ENCODE results near the gene TSSK2.

The TSSK2 gene

DNA sequence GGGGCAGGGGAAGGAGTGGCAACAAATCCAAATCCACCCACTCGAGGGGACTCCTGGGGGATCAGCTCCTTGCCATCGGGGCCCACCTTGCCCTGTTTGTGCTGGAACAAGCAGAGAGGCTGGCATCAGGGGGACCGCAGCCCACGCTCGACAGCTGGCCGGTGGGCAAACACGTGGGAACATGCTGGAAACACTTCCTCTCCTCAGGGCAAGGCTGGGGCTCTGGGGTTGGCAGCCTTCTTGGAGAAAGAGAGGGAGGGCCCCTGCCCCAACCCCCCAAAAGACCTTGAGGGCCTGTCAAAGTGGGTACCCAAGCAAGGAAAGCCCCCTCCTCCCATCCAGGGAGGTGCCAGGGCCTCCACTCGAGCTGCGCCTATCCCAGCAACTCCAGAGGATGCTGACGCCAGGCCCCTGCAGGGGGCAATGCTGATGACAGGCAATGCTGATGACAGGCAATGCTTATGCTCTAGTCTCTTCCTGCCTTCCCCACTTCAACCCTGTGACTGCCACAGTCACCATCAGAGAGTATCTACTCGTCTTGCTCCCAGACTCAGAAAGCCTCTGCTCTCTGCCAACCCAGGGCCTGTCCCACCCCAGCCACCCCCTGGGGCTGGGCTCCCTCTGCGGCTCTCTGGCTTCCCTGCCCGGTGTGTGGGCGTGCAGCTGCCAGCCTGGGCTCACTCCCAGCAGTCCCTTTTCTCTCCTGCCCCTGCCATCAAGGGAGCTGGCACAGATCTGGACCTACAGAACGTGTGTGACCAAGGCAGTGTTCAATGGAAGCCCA, 7.3 kb downstream of the TSSK2 start:
- H3K9ac ChIP-seq (ENCODE audit: low read depth in 1 of 2, low read length in 2 of 2), result no peak overlapping the region
- H3K27ac ChIP-seq (ENCODE audit: low read depth in 2 of 2, low read length in 2 of 2), result no peak overlapping the region
- no peak overlapping the region for H3K4me3 ChIP-seq (ENCODE audit: low read length in 2 of 2)
- no peaks in the 10 kb centered on the region for H3K27me3 ChIP-seq (ENCODE audit: control insufficient read depth in 2 of 2, insufficient read depth in 2 of 2, low read length in 2 of 2)
- H3K9me3 ChIP-seq (ENCODE audit: control insufficient read depth in 2 of 2, low read length in 2 of 2), result no peaks in the 10 kb centered on the region
- H3K36me3 ChIP-seq (ENCODE audit: control insufficient read depth in 2 of 2, insufficient read depth in 2 of 2, low read length in 2 of 2), result peaks cover 52 to 67% of the 10 kb centered on the region in 2 donors
- peaks cover 2 to 3% of the 10 kb centered on the region in 2 donors for H3K4me1 ChIP-seq (ENCODE audit: control insufficient read depth in 2 of 2, insufficient read depth in 2 of 2, low read length in 2 of 2)

DNA sequence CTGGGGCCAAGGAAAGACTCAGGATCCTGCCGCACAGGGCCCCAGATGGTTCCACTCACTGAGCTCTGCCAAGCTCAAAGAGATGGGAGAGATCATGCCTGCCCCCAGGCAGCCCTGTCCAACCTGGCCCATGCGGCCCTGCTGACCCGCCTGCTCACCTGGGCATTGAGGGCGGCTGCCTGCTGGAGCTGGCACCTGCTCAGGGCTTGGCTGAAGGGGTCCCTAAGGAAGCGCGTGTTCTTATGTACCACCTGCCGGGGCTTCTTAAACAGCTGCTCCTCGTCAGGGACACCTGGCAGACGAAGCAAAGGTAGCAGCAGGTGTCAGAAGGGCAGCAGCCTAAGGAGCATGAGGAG, 7.9 kb downstream of the TSSK2 start:
- peaks cover 49 to 62% of the 10 kb centered on the region in 2 donors for H3K36me3 ChIP-seq (ENCODE audit: control insufficient read depth in 2 of 2, insufficient read depth in 2 of 2, low read length in 2 of 2)
- no peaks in the 10 kb centered on the region for H3K9me3 ChIP-seq (ENCODE audit: control insufficient read depth in 2 of 2, low read length in 2 of 2)
- no peak overlapping the region for H3K9ac ChIP-seq (ENCODE audit: low read depth in 1 of 2, low read length in 2 of 2)
- H3K4me1 ChIP-seq (ENCODE audit: control insufficient read depth in 2 of 2, insufficient read depth in 2 of 2, low read length in 2 of 2), result peaks cover 7 to 8% of the 10 kb centered on the region in 2 donors
- no peak overlapping the region for H3K4me3 ChIP-seq (ENCODE audit: low read length in 2 of 2)
- no peak overlapping the region for H3K27ac ChIP-seq (ENCODE audit: low read depth in 2 of 2, low read length in 2 of 2)
- H3K27me3 ChIP-seq (ENCODE audit: control insufficient read depth in 2 of 2, insufficient read depth in 2 of 2, low read length in 2 of 2), result no peaks in the 10 kb centered on the region

DNA sequence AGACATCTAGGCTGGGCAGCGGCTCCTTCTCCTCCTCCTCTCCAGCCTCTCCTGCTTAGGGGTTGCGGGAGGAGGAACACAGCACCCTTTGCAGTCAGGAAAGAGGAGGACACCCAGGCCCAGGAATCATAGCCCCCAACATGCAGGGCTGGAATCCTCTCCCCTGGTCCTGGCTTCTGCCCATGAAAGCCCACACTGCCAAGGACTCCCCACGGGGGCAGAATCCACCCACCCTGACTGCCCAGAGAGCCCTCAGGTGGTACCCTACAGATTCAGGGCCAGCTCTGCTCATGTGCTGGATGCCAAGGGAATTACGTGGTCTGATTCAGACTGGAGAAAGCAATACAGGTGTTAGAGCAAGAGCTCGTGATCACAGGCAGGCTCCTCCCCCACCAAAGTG, 8.9 kb downstream of the TSSK2 start:
- Histone ChIP-seq H3K4me1 (ENCODE audit: control insufficient read depth in 2 of 2, insufficient read depth in 2 of 2, low read length in 2 of 2) (peaks cover 9 to 11% of the 10 kb centered on the region in 2 donors), H3K9ac (ENCODE audit: low read depth in 1 of 2, low read length in 2 of 2) (no peak overlapping the region), H3K36me3 (ENCODE audit: control insufficient read depth in 2 of 2, insufficient read depth in 2 of 2, low read length in 2 of 2) (peaks cover 49 to 56% of the 10 kb centered on the region in 2 donors)

DNA sequence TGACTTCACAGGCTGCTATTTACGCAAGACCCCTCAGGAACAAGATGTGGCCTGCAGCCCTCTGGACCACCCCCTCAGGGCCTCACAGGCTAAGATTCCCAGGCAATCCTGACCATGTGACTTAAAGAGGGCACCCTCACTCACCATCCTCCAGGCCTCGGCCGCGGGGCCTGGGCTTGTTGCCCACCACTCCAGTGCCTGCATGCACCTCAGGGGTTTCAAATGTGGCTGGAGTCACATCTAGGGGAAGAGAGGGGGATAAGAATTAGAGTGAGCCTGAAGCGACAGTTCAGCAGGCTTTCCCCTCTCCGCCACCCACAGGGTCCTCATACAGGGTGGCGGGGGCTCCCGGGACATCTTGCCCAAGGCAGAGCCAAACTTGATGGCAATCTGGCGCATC, 11.3 kb downstream of the TSSK2 start:
- Histone ChIP-seq H3K36me3 (ENCODE audit: control insufficient read depth in 2 of 2, insufficient read depth in 2 of 2, low read length in 2 of 2) (peaks cover 35 to 38% of the 10 kb centered on the region in 2 donors), H3K4me3 (ENCODE audit: low read length in 2 of 2) (no peak overlapping the region), H3K27me3 (ENCODE audit: control insufficient read depth in 2 of 2, insufficient read depth in 2 of 2, low read length in 2 of 2) (peaks cover 6 to 7% of the 10 kb centered on the region in 2 donors), H3K27ac (ENCODE audit: low read depth in 2 of 2, low read length in 2 of 2) (no peak overlapping the region), H3K9ac (ENCODE audit: low read depth in 1 of 2, low read length in 2 of 2) (no peak overlapping the region), H3K4me1 (ENCODE audit: control insufficient read depth in 2 of 2, insufficient read depth in 2 of 2, low read length in 2 of 2) (peaks cover 9 to 11% of the 10 kb centered on the region in 2 donors), H3K9me3 (ENCODE audit: control insufficient read depth in 2 of 2, low read length in 2 of 2) (no peaks in the 10 kb centered on the region)

More for the DNA sequence above, 8.9 kb downstream of the TSSK2 start:
- H3K4me3 ChIP-seq (ENCODE audit: low read length in 2 of 2), result no peak overlapping the region
- H3K27me3 ChIP-seq (ENCODE audit: control insufficient read depth in 2 of 2, insufficient read depth in 2 of 2, low read length in 2 of 2), result no peaks in the 10 kb centered on the region
- no peaks in the 10 kb centered on the region for H3K9me3 ChIP-seq (ENCODE audit: control insufficient read depth in 2 of 2, low read length in 2 of 2)
- H3K27ac ChIP-seq (ENCODE audit: low read depth in 2 of 2, low read length in 2 of 2), result no peak overlapping the region

DNA sequence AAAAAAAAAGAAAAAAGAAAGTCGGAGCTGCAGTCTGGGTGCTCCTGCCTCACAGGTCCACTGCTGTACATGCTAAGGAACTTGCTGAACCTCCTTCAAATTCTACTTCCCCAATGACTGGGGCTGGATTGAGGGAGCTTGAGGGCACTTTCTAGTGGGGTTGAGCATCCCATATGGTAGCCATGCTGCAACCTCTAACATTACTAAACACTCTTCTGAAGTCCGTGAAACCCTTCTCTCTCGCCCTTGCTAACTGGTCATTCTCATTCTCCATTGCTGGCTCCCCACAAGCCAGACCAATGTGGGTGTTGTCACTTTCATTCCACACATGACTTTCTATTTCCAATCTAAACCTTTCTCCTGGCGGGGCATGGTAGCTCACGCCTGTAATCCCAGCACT, 12.1 kb downstream of the TSSK2 start:
- Histone ChIP-seq H3K27ac (ENCODE audit: low read depth in 2 of 2, low read length in 2 of 2) (no peak overlapping the region), H3K4me1 (ENCODE audit: control insufficient read depth in 2 of 2, insufficient read depth in 2 of 2, low read length in 2 of 2) (peaks cover 9 to 11% of the 10 kb centered on the region in 2 donors), H3K9ac (ENCODE audit: low read depth in 1 of 2, low read length in 2 of 2) (no peak overlapping the region), H3K9me3 (ENCODE audit: control insufficient read depth in 2 of 2, low read length in 2 of 2) (no peaks in the 10 kb centered on the region), H3K36me3 (ENCODE audit: control insufficient read depth in 2 of 2, insufficient read depth in 2 of 2, low read length in 2 of 2) (peaks cover 28 to 31% of the 10 kb centered on the region in 2 donors), H3K27me3 (ENCODE audit: control insufficient read depth in 2 of 2, insufficient read depth in 2 of 2, low read length in 2 of 2) (peaks cover 13 to 15% of the 10 kb centered on the region in 2 donors), H3K4me3 (ENCODE audit: low read length in 2 of 2) (no peak overlapping the region)

DNA sequence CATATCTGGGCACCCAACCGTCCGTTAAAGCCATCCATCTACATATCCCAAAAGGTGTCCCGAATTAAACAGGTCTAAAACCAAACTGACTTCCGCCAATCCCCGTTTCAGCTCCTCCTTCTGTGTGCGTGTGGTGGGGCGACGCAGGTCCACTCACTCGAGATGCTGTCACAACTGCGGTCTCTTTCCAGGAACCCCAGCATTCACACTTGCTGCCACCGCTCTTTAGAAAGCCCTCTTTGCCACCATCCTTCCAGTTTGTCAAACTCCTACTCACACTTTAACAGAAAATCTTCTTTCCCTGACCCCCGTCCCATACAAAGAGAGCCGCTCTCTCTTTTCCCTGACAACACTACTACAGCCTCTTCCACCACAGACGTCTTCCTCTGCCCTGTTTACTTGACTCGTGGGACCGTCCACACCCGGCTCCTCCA, 12.9 kb downstream of the TSSK2 start:
- Histone ChIP-seq H3K9me3 (ENCODE audit: control insufficient read depth in 2 of 2, low read length in 2 of 2) (no peaks in the 10 kb centered on the region), H3K27ac (ENCODE audit: low read depth in 2 of 2, low read length in 2 of 2) (peak overlapping the region; percentile 54 to 78), H3K9ac (ENCODE audit: low read depth in 1 of 2, low read length in 2 of 2) (peak overlapping the region; percentile 87 to 90), H3K4me1 (ENCODE audit: control insufficient read depth in 2 of 2, insufficient read depth in 2 of 2, low read length in 2 of 2) (peaks cover 9 to 11% of the 10 kb centered on the region in 2 donors), H3K27me3 (ENCODE audit: control insufficient read depth in 2 of 2, insufficient read depth in 2 of 2, low read length in 2 of 2) (peaks cover 16 to 21% of the 10 kb centered on the region in 2 donors), H3K4me3 (ENCODE audit: low read length in 2 of 2) (peak overlapping the region; percentile 93 to 99), H3K36me3 (ENCODE audit: control insufficient read depth in 2 of 2, insufficient read depth in 2 of 2, low read length in 2 of 2) (peaks cover 21 to 24% of the 10 kb centered on the region in 2 donors)

DNA sequence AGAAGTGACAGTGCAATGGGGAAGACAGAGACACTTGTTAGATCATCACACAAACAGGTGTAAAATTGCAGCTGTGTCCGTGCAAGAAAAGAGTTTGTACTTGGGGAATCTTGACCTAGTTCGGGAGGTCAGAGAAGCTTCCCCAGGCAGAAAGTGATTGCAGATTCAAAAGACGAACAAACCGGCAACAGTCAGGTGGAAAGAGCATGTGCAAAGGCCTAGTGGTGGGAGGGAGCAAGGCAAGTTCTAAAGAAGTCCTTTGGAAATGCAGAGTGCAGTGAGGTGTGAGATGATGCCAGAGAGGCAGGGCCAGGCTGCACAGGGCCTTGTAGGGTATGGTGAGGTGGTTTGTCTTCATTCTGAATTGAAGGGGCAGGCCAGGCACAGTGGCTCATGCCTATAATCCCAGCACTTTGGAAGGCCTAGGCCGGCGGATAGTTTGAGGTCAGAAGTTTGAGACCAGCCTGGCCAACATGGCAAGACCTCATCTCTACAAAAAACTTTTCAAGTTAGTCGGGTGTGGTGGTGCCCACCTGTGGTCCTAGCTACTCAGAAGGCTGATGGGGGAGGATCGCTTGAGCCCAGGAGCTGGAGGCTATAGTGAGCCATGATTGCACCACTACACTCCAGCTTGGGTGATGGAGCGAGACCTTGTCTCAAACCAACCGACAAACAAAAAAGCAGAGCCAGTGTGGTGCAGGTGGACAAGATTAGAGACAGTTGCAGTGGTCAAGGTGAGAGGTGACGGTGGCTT, 15.3 kb downstream of the TSSK2 start:
- Histone ChIP-seq H3K9me3 (ENCODE audit: control insufficient read depth in 2 of 2, low read length in 2 of 2) (no peaks in the 10 kb centered on the region), H3K27me3 (ENCODE audit: control insufficient read depth in 2 of 2, insufficient read depth in 2 of 2, low read length in 2 of 2) (peaks cover 25 to 30% of the 10 kb centered on the region in 2 donors), H3K4me3 (ENCODE audit: low read length in 2 of 2) (no peak overlapping the region), H3K9ac (ENCODE audit: low read depth in 1 of 2, low read length in 2 of 2) (no peak overlapping the region), H3K36me3 (ENCODE audit: control insufficient read depth in 2 of 2, insufficient read depth in 2 of 2, low read length in 2 of 2) (peaks cover 5 to 8% of the 10 kb centered on the region in 2 donors), H3K4me1 (ENCODE audit: control insufficient read depth in 2 of 2, insufficient read depth in 2 of 2, low read length in 2 of 2) (peaks cover 9 to 11% of the 10 kb centered on the region in 2 donors), H3K27ac (ENCODE audit: low read depth in 2 of 2, low read length in 2 of 2) (no peak overlapping the region)

DNA sequence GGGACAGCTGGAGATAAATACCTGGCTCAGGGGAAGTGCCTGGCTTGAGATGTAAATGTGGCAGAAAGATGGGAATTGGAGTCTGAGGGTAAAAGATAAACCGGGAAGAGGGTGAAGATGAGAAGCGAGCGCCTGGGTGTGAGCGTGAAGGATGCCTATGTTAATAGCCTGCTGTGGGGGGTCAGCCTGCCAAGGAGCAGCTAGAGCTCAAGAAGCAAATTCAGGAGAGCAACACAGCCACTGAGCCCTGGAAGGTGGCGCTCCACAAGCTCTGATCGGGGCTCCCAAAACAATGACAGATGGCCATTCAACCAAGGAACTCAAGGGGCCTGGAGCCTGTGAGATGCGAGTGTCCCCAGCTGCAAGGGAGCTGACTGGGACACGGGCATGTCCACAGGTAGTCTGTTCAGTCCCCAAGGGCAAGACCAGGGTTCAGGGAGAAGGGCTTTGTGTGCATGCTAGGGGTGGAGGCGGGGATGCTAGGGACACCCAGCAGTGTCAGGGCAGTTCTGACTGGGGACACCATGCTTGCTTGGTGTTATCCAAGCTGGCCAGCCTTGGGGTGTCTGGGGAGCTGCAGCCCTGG, 16.2 kb downstream of the TSSK2 start:
- Histone ChIP-seq H3K9me3 (ENCODE audit: control insufficient read depth in 2 of 2, low read length in 2 of 2) (no peaks in the 10 kb centered on the region), H3K4me3 (ENCODE audit: low read length in 2 of 2) (no peak overlapping the region), H3K4me1 (ENCODE audit: control insufficient read depth in 2 of 2, insufficient read depth in 2 of 2, low read length in 2 of 2) (peaks cover 9 to 11% of the 10 kb centered on the region in 2 donors), H3K9ac (ENCODE audit: low read depth in 1 of 2, low read length in 2 of 2) (no peak overlapping the region), H3K27me3 (ENCODE audit: control insufficient read depth in 2 of 2, insufficient read depth in 2 of 2, low read length in 2 of 2) (peaks cover 32 to 38% of the 10 kb centered on the region in 2 donors), H3K27ac (ENCODE audit: low read depth in 2 of 2, low read length in 2 of 2) (no peak overlapping the region), H3K36me3 (ENCODE audit: control insufficient read depth in 2 of 2, insufficient read depth in 2 of 2, low read length in 2 of 2) (peaks cover under 1 to 4% of the 10 kb centered on the region in 2 donors)

DNA sequence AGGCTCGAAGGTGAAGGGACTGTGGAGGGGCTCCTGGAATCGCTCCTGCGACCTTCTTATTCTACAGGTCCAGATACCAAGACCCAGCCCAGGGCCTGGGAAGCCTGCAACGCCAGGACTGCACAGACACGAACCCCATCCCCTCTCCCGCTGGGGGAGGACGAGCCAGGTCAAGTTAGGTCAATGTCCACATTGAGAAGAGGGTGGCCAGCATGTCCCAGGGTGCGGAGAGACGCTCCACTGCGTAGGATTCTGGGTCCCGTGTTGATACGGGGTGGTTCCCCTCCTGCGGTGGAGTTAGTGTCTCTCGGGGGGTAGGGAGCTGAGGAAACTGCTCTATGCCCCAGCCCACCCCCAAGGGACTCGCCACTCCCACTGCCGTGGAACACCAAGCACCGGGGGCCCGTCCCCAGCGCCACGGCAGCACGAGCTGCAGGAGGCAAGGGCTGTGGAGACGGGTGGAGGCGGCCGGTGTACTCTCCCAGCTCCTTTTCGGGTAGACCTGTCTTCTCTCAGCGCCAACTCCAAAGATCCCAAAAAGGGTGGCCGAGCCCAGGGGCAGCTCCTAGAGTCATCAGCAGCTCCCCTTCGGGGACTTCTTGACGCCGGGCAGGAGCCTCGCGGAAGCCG, 17.4 kb downstream of the TSSK2 start:
- Histone ChIP-seq H3K4me1 (ENCODE audit: control insufficient read depth in 2 of 2, insufficient read depth in 2 of 2, low read length in 2 of 2) (peaks cover 5 to 8% of the 10 kb centered on the region in 2 donors), H3K36me3 (ENCODE audit: control insufficient read depth in 2 of 2, insufficient read depth in 2 of 2, low read length in 2 of 2) (no peaks in the 10 kb centered on the region), H3K27ac (ENCODE audit: low read depth in 2 of 2, low read length in 2 of 2) (no peak overlapping the region), H3K9me3 (ENCODE audit: control insufficient read depth in 2 of 2, low read length in 2 of 2) (peaks cover 0 to 2% of the 10 kb centered on the region in 2 donors), H3K27me3 (ENCODE audit: control insufficient read depth in 2 of 2, insufficient read depth in 2 of 2, low read length in 2 of 2) (peaks cover 36 to 46% of the 10 kb centered on the region in 2 donors), H3K9ac (ENCODE audit: low read depth in 1 of 2, low read length in 2 of 2) (no peak overlapping the region), H3K4me3 (ENCODE audit: low read length in 2 of 2) (no peak overlapping the region)
